Measurements from ENCODE around the gene NEK6. TPM values are rescaled to one million over a fixed set of nuclear protein-coding genes. Genes with fewer than 3 reads are reported as not detected.

Gene NEK6
- total RNA-seq, 1 donor = 11.2 TPM

- no peaks in the 10 kb centered on the region for H3K27me3 ChIP-seq (ENCODE audit: insufficient read depth, low read length)
- H3K4me1 ChIP-seq (ENCODE audit: insufficient read depth, low read length) = peaks cover 6% of the 10 kb centered on the region
- no peaks in the 10 kb centered on the region for H3K9me3 ChIP-seq (ENCODE audit: low read depth, low read length)
- no peak overlapping the region for H3K4me3 ChIP-seq (ENCODE audit: low read length)
These were observed 64.2 kb downstream of the NEK6 start for GRCh38 chr9:124321935-124322334.

- peaks cover 6% of the 10 kb centered on the region for H3K4me1 ChIP-seq (ENCODE audit: insufficient read depth, low read length)
- no peaks in the 10 kb centered on the region for H3K9me3 ChIP-seq (ENCODE audit: low read depth, low read length)
- no peaks in the 10 kb centered on the region for H3K27me3 ChIP-seq (ENCODE audit: insufficient read depth, low read length)
- H3K4me3 ChIP-seq (ENCODE audit: low read length) = no peak overlapping the region
These were observed 65.1 kb downstream of the NEK6 start for GRCh38 chr9:124322618-124323432.

- Histone ChIP-seq H3K4me1 (ENCODE audit: insufficient read depth, low read length) (peaks cover 6% of the 10 kb centered on the region), H3K27me3 (ENCODE audit: insufficient read depth, low read length) (no peaks in the 10 kb centered on the region), H3K9me3 (ENCODE audit: low read depth, low read length) (no peaks in the 10 kb centered on the region), H3K4me3 (ENCODE audit: low read length) (no peak overlapping the region)
These were observed 66.2 kb downstream of the NEK6 start for GRCh38 chr9:124323904-124324303.

- Histone ChIP-seq H3K4me1 (ENCODE audit: insufficient read depth, low read length) (peaks cover 6% of the 10 kb centered on the region), H3K27me3 (ENCODE audit: insufficient read depth, low read length) (no peaks in the 10 kb centered on the region), H3K4me3 (ENCODE audit: low read length) (no peak overlapping the region), H3K9me3 (ENCODE audit: low read depth, low read length) (no peaks in the 10 kb centered on the region)
These were observed 68.1 kb downstream of the NEK6 start for GRCh38 chr9:124325816-124326215.

- H3K9me3 ChIP-seq (ENCODE audit: low read depth, low read length) = no peaks in the 10 kb centered on the region
- no peak overlapping the region for H3K4me3 ChIP-seq (ENCODE audit: low read length)
- H3K27me3 ChIP-seq (ENCODE audit: insufficient read depth, low read length) = no peaks in the 10 kb centered on the region
- H3K4me1 ChIP-seq (ENCODE audit: insufficient read depth, low read length) = peaks cover 6% of the 10 kb centered on the region
These were observed 68.6 kb downstream of the NEK6 start for GRCh38 chr9:124326378-124326777.

- no peaks in the 10 kb centered on the region for H3K9me3 ChIP-seq (ENCODE audit: low read depth, low read length)
- no peaks in the 10 kb centered on the region for H3K27me3 ChIP-seq (ENCODE audit: insufficient read depth, low read length)
- peaks cover 2% of the 10 kb centered on the region for H3K4me1 ChIP-seq (ENCODE audit: insufficient read depth, low read length)
- no peak overlapping the region for H3K4me3 ChIP-seq (ENCODE audit: low read length)
These were observed 69.7 kb downstream of the NEK6 start for GRCh38 chr9:124327491-124327890.

GRCh38 chr9:124328285-124328684 is 70.5 kb downstream of the NEK6 start:
- H3K4me1 ChIP-seq (ENCODE audit: insufficient read depth, low read length) = no peaks in the 10 kb centered on the region
- H3K9me3 ChIP-seq (ENCODE audit: low read depth, low read length) = no peaks in the 10 kb centered on the region
- no peak overlapping the region for H3K4me3 ChIP-seq (ENCODE audit: low read length)
- H3K27me3 ChIP-seq (ENCODE audit: insufficient read depth, low read length) = no peaks in the 10 kb centered on the region

GRCh38 chr9:124329206-124329792 is 71.5 kb downstream of the NEK6 start:
- Histone ChIP-seq H3K4me3 (ENCODE audit: low read length) (no peak overlapping the region), H3K9me3 (ENCODE audit: low read depth, low read length) (no peaks in the 10 kb centered on the region), H3K27me3 (ENCODE audit: insufficient read depth, low read length) (no peaks in the 10 kb centered on the region), H3K4me1 (ENCODE audit: insufficient read depth, low read length) (no peaks in the 10 kb centered on the region)

- no peak overlapping the region for H3K4me3 ChIP-seq (ENCODE audit: low read length)
- H3K9me3 ChIP-seq (ENCODE audit: low read depth, low read length) = no peaks in the 10 kb centered on the region
- no peaks in the 10 kb centered on the region for H3K27me3 ChIP-seq (ENCODE audit: insufficient read depth, low read length)
- H3K4me1 ChIP-seq (ENCODE audit: insufficient read depth, low read length) = no peaks in the 10 kb centered on the region
These were observed 72.4 kb downstream of the NEK6 start for GRCh38 chr9:124330011-124330697.

GRCh38 chr9:124331580-124331979 is 73.8 kb downstream of the NEK6 start:
- Histone ChIP-seq H3K4me3 (ENCODE audit: low read length) (no peak overlapping the region), H3K4me1 (ENCODE audit: insufficient read depth, low read length) (no peaks in the 10 kb centered on the region), H3K27me3 (ENCODE audit: insufficient read depth, low read length) (no peaks in the 10 kb centered on the region), H3K9me3 (ENCODE audit: low read depth, low read length) (no peaks in the 10 kb centered on the region)

GRCh38 chr9:124332361-124333202 is 74.8 kb downstream of the NEK6 start:
- Histone ChIP-seq H3K27me3 (ENCODE audit: insufficient read depth, low read length) (no peaks in the 10 kb centered on the region), H3K4me1 (ENCODE audit: insufficient read depth, low read length) (no peaks in the 10 kb centered on the region), H3K9me3 (ENCODE audit: low read depth, low read length) (no peaks in the 10 kb centered on the region), H3K4me3 (ENCODE audit: low read length) (no peak overlapping the region)

- Histone ChIP-seq H3K4me1 (ENCODE audit: insufficient read depth, low read length) (no peaks in the 10 kb centered on the region), H3K9me3 (ENCODE audit: low read depth, low read length) (no peaks in the 10 kb centered on the region), H3K27me3 (ENCODE audit: insufficient read depth, low read length) (no peaks in the 10 kb centered on the region)
These were observed 75.4 kb downstream of the NEK6 start for GRCh38 chr9:124333203-124333579.

GRCh38 chr9:124334568-124335319 is 77.0 kb downstream of the NEK6 start:
- no peak overlapping the region for H3K4me3 ChIP-seq (ENCODE audit: low read length)
- no peaks in the 10 kb centered on the region for H3K9me3 ChIP-seq (ENCODE audit: low read depth, low read length)
- no peaks in the 10 kb centered on the region for H3K27me3 ChIP-seq (ENCODE audit: insufficient read depth, low read length)
- no peaks in the 10 kb centered on the region for H3K4me1 ChIP-seq (ENCODE audit: insufficient read depth, low read length)

More at GRCh38 chr9:124333203-124333579, 75.4 kb downstream of the NEK6 start:
- no peak overlapping the region for H3K4me3 ChIP-seq (ENCODE audit: low read length)

- H3K4me1 ChIP-seq (ENCODE audit: insufficient read depth, low read length) = no peaks in the 10 kb centered on the region
- no peaks in the 10 kb centered on the region for H3K27me3 ChIP-seq (ENCODE audit: insufficient read depth, low read length)
- H3K9me3 ChIP-seq (ENCODE audit: low read depth, low read length) = no peaks in the 10 kb centered on the region
- no peak overlapping the region for H3K4me3 ChIP-seq (ENCODE audit: low read length)
These were observed 77.6 kb downstream of the NEK6 start for GRCh38 chr9:124335320-124335707.
